T-helper 1 cell treated with Interleukin-12 subunit alpha and Interleukin-12 subunit beta and Interleukin-4 antibody, amounts not matched to agents 30 μg/mL and 1 μg/mL, for 36 hours (primary cell): Measurements from ENCODE around the gene KIF26B.

ENCODE experiments used
- H3K27ac Mint-ChIP-seq: one replicate; pipeline ENCODE4 v1.8.0; 2021; ENCODE audit warnings: mild to moderate bottlenecking, mixed read lengths
- H3K27me3 Mint-ChIP-seq: one replicate; pipeline ENCODE4 v1.8.0; 2021; ENCODE audit warnings: low read depth, mixed read lengths
- H3K36me3 Mint-ChIP-seq: one replicate; pipeline ENCODE4 v1.8.0; 2021; ENCODE audit warnings: low read depth, mixed read lengths
- H3K4me1 Mint-ChIP-seq: one replicate; pipeline ENCODE4 v1.8.0; 2021; ENCODE audit warnings: low read depth, mixed read lengths
- H3K4me3 Mint-ChIP-seq: one replicate; pipeline ENCODE4 v1.8.0; 2021; ENCODE audit warnings: mild to moderate bottlenecking, moderate library complexity, mixed read lengths
- H3K9me3 Mint-ChIP-seq: one replicate; pipeline ENCODE4 v1.8.0; 2021; ENCODE audit warnings: mixed read lengths

The KIF26B gene

DNA sequence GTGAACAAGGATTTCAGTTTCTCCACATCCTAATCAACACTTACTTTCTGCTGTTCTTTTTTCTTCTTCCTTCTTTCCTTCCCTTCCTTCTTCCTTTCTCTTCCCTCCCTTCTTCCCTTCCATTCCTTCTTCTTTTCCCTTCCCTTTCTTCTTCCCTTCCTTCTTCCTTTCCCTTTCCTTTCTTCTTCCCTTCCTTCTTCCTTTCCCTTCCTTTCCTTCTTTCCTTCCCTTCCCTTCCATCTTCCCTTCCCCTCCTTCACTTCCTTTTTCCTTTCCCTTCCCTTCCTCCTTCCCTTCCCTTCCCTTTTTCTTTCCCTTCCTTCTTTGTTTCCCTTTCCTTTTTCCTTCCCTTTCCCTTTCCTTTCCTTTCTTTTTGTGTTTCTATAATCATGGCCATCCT is 115.3 kb downstream of the KIF26B start:
- H3K9me3 Mint-ChIP-seq, result no peaks in the 10 kb centered on the region
- no peak overlapping the region for H3K27ac Mint-ChIP-seq
- peaks cover 7% of the 10 kb centered on the region for H3K27me3 Mint-ChIP-seq

DNA sequence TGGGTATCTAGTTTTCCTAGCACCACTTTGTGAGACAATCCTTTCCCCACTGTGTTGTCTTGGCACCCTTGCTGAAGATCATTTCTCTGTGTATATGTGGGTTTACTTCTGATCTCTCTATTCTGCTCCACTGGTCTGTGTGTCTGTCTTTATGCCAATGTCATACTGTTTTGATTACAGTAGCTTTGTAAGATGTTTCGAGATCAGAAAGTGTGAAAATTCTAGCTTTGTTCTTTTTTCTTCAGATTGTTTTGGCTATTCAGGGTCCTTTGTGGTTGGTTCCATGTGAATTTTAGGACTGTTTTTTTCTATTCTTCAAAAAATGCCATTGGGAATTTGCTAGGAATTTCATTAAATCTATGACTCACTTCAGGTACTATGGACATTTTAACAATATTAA is 116.2 kb downstream of the KIF26B start:
- Mint-ChIP-seq H3K4me3 (no peak overlapping the region), H3K36me3 (no peaks in the 10 kb centered on the region), H3K4me1 (no peaks in the 10 kb centered on the region), H3K27ac (no peak overlapping the region), H3K27me3 (peaks cover 7% of the 10 kb centered on the region), H3K9me3 (no peaks in the 10 kb centered on the region)

More for the DNA sequence above, 115.3 kb downstream of the KIF26B start:
- Mint-ChIP-seq H3K36me3 (no peaks in the 10 kb centered on the region), H3K4me1 (no peaks in the 10 kb centered on the region), H3K4me3 (no peak overlapping the region)

DNA sequence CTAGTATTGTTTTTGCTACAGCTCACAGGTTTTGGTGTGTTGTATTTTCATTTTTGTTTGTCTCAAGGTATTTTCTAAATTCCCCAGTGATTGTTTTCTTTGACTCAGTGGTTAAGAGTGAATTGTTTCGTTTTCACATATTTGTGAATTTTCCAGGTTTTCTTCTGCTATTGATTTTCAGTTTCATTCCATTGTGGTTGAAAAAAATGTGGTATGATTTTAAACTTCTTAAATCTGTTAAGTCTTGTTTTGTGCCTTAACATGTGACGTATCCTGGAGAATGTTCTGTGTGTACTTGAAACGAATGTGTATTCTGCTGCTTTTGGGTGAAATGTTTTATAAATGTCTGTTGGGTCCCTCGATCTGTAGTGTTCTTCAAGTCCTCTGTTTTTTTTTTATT is 117.9 kb downstream of the KIF26B start:
- Mint-ChIP-seq H3K9me3 (no peaks in the 10 kb centered on the region), H3K36me3 (no peaks in the 10 kb centered on the region), H3K27me3 (peaks cover 7% of the 10 kb centered on the region), H3K27ac (no peak overlapping the region), H3K4me1 (no peaks in the 10 kb centered on the region), H3K4me3 (no peak overlapping the region)

DNA sequence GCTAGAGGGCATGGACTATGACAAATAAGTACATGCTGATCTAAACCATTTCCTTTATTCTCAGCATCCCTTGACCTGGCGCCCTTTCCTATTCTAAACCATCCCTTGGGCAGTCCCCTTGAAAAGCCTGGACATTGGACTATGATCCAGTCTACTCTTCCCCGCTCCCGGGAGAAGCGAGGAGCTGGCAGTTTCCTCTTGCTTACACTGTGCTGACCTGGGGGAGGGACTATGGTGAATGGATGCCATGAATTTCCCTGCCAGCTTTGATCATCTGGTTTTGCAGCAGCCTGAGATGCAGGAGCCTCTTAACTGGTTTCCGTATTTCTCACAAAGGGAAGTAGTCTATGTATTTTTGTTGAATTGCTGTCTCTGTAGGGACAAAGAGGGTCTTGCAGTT is 121.7 kb downstream of the KIF26B start:
- Mint-ChIP-seq H3K27ac (no peak overlapping the region), H3K9me3 (no peaks in the 10 kb centered on the region), H3K4me3 (no peak overlapping the region)

DNA sequence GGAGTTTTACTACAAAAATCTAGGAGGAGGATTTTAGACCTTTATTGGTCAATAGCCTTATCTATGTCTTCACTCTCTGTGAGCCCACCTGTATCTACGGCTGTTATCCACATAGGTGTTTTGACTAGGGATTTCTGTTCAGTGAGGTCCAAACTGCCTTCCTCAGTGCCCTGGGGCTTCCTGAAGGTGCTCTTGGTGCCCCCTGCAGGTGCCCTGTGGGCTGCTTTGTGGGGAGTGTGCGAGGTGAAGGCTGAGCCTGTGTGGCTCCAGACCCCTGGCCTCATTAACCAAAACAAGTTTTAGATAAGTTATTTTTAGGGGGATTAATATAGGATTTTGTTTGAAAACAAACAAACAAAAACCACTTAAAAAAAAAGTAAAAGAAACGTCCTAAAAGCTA is 122.5 kb downstream of the KIF26B start:
- H3K36me3 Mint-ChIP-seq, result no peaks in the 10 kb centered on the region
- no peaks in the 10 kb centered on the region for H3K4me1 Mint-ChIP-seq
- H3K4me3 Mint-ChIP-seq, result no peak overlapping the region
- no peaks in the 10 kb centered on the region for H3K27me3 Mint-ChIP-seq
- no peak overlapping the region for H3K27ac Mint-ChIP-seq
- H3K9me3 Mint-ChIP-seq, result no peaks in the 10 kb centered on the region

More for the DNA sequence above, 121.7 kb downstream of the KIF26B start:
- Mint-ChIP-seq H3K27me3 (no peaks in the 10 kb centered on the region), H3K36me3 (no peaks in the 10 kb centered on the region), H3K4me1 (no peaks in the 10 kb centered on the region)

DNA sequence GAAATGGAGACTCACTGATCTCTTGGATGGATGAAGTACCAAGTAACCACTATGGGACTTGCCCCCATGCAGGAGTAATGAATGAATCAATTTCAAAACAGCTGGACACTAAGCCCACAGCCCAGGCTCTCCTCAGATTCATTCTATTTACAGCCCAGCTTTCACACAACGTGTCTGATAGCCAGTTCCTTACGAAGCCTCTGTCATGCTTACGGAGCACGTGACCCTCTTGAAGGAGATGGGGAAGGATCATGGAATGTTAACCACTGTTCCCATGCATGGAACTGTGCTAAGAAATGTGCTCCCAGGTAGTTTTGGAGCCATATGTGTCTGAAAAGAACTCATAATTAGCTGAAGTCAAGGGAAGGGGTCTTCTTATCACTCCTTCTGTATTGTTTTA is 124.1 kb downstream of the KIF26B start:
- H3K9me3 Mint-ChIP-seq, result peaks cover 3% of the 10 kb centered on the region
- H3K36me3 Mint-ChIP-seq, result no peaks in the 10 kb centered on the region
- no peak overlapping the region for H3K27ac Mint-ChIP-seq
- H3K27me3 Mint-ChIP-seq, result no peaks in the 10 kb centered on the region
- no peaks in the 10 kb centered on the region for H3K4me1 Mint-ChIP-seq
- H3K4me3 Mint-ChIP-seq, result no peak overlapping the region

DNA sequence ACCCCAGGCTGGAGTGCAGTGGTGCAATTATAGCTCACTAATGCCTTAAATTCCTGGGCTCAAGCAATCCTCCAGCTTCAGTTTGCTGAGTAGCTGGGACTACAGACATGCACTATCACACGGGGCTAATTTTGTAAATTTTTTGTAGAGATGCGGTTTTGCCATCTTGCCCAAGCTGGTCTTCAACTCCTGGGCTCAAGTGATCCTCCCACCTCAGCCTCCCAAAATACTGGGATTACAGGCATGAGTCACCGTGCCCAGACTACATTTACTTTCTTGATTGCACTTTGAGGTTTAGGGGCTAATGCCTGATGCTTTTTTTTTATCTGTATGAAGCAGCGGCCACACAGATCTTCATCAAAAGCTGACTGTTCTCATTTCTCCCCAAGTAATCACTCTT is 124.6 kb downstream of the KIF26B start:
- Mint-ChIP-seq H3K36me3 (no peaks in the 10 kb centered on the region), H3K27me3 (no peaks in the 10 kb centered on the region), H3K4me3 (no peak overlapping the region), H3K4me1 (no peaks in the 10 kb centered on the region), H3K9me3 (peaks cover 3% of the 10 kb centered on the region), H3K27ac (no peak overlapping the region)

DNA sequence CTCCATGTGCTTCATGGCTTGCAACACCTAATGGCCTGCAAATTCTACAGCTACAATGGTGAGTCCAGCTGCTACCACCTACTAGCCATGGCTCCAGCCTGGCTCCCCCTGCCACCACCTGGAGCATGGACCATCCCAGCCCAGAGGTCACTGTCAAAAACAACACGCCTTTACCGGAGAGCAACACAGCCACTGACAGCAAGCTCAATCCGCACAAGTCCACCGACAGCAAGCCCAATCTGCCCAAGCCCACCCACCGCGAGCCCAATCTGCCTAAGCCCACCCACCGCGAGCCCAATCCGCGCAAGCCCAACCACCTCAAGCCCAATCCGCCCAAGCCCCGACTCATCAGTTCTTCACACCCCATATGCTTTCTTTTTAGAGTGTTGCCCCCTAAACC is 128.2 kb downstream of the KIF26B start:
- no peaks in the 10 kb centered on the region for H3K27me3 Mint-ChIP-seq
- H3K4me1 Mint-ChIP-seq, result no peaks in the 10 kb centered on the region
- peaks cover 3% of the 10 kb centered on the region for H3K9me3 Mint-ChIP-seq
- no peak overlapping the region for H3K27ac Mint-ChIP-seq
- no peak overlapping the region for H3K4me3 Mint-ChIP-seq
- H3K36me3 Mint-ChIP-seq, result no peaks in the 10 kb centered on the region

DNA sequence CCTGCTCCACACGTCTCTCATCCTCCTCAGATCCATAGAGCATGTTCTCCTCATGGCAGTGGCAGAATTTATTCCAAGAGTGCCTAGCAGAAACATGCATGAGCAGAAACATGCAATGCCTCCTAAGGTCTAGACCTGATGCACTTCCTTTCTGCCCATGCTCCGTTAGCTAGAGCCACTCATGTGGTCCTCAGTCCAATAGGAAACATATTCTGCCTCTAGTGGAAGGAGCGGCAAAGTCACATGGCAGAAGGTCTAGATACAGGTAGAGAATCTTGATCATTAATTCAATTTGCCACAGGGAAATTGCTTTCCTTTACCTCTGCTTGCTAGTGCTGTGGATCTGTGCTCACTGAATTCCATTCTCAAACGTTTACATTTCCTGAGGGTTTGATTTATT is 130.4 kb downstream of the KIF26B start:
- no peaks in the 10 kb centered on the region for H3K27me3 Mint-ChIP-seq
- no peak overlapping the region for H3K27ac Mint-ChIP-seq
- H3K9me3 Mint-ChIP-seq, result peaks cover 3% of the 10 kb centered on the region
- no peaks in the 10 kb centered on the region for H3K36me3 Mint-ChIP-seq
- no peaks in the 10 kb centered on the region for H3K4me1 Mint-ChIP-seq
- H3K4me3 Mint-ChIP-seq, result no peak overlapping the region

DNA sequence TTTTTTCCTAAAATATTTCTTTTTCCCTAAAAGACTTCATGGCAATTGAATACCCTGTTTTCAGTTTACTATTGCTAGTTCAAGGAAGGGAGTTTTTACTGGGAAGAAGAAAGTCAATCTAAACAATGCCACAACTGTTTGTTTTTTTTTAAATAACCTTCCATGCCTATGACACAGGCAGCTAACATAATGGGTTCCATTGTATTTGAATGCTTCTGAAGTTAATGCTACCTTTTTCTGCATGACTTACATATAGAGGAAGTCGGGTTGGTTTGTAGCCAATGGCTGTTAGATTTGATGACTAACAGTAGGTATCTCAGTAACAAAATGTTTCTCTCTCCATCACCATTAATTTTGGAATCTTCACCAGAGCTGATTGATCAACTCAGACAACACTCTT is 134.0 kb downstream of the KIF26B start:
- Mint-ChIP-seq H3K36me3 (no peaks in the 10 kb centered on the region), H3K27ac (no peak overlapping the region), H3K4me3 (no peak overlapping the region), H3K4me1 (no peaks in the 10 kb centered on the region), H3K27me3 (no peaks in the 10 kb centered on the region), H3K9me3 (no peaks in the 10 kb centered on the region)

DNA sequence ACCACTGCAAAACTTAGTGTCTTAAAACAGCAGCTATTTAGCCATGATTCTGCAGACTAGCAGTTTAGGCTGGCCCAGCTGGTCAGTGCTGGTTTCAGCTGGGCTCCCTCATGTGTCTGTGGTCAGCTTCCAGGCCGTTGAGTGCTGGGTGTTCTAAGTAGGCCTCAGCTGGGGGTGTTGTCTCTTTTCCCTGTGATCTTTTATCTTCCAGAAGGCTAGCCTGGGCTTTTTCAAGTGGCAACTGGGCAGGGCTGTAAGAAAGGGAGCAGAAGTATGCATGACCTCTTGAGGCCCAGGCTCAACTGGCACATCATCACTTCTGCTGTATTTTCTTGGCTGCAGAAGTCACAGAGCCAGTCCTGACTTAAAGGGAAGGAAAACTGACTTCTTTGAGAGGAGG is 136.1 kb downstream of the KIF26B start:
- Mint-ChIP-seq H3K4me3 (no peak overlapping the region), H3K4me1 (no peaks in the 10 kb centered on the region), H3K27me3 (no peaks in the 10 kb centered on the region), H3K9me3 (no peaks in the 10 kb centered on the region), H3K27ac (no peak overlapping the region), H3K36me3 (no peaks in the 10 kb centered on the region)

DNA sequence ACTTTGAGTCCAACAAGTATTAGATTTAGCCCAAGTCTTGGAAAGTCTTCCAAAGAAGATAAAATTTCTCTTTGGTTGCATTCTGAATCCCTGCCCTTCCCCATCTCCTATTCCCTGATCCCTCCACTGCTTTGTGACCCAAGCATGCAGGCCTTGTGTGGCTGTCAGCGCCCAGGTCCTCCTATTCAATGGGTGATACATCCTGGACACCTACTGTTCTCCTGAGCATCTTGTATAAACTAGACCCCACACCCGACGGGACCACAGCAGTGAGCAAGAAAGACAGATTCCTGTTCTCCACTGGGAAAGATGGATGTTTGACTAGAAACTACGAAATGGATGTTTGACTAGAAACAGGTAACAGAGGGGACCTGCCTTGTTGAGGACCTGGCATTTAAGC is 136.6 kb downstream of the KIF26B start:
- Mint-ChIP-seq H3K4me3 (no peak overlapping the region), H3K9me3 (no peaks in the 10 kb centered on the region), H3K27me3 (no peaks in the 10 kb centered on the region), H3K27ac (no peak overlapping the region), H3K36me3 (no peaks in the 10 kb centered on the region), H3K4me1 (no peaks in the 10 kb centered on the region)

DNA sequence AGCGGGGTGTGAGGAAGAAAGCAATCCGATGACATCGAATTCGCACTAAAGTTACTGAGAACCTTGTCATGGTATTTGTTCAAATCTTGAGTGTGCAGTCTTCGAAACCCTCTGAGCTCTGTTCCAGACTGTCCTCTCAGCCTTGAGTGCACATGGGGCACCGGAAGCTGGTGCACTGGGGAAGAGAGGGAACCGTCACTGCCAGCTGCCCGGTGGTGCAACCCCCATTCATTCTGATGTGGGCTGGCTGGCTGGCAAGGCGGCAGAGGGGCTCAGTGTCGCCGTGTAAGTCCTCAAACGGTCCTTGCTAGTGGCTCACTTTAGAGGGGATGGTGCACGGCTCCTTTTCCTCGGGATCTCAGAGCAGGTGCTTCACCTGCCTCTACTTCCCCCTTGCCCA is 137.4 kb downstream of the KIF26B start:
- H3K27me3 Mint-ChIP-seq, result no peaks in the 10 kb centered on the region
- H3K36me3 Mint-ChIP-seq, result no peaks in the 10 kb centered on the region
- no peak overlapping the region for H3K4me3 Mint-ChIP-seq
- H3K27ac Mint-ChIP-seq, result no peak overlapping the region
- H3K4me1 Mint-ChIP-seq, result no peaks in the 10 kb centered on the region
- H3K9me3 Mint-ChIP-seq, result no peaks in the 10 kb centered on the region

DNA sequence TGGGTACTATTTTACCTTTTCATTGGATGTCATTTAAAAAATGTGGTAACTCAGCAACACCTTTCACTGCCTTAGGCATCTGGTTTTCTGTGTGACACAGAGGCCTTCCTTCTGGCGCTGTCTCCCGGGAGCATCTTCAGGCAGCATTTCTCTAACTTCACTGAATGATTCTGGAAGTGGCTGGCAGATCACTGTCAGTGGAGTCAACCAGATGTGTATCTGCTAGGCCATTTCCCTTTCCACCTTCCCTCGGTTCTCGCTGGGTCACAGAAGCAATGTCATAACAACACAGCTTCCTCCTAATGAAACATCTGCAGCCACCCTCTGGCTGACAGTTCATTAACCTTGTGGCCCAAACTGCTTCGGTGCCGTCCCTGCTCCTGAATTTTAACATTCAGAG is 137.8 kb downstream of the KIF26B start:
- Mint-ChIP-seq H3K4me3 (no peak overlapping the region), H3K36me3 (no peaks in the 10 kb centered on the region), H3K4me1 (no peaks in the 10 kb centered on the region), H3K27ac (no peak overlapping the region), H3K27me3 (no peaks in the 10 kb centered on the region), H3K9me3 (no peaks in the 10 kb centered on the region)

DNA sequence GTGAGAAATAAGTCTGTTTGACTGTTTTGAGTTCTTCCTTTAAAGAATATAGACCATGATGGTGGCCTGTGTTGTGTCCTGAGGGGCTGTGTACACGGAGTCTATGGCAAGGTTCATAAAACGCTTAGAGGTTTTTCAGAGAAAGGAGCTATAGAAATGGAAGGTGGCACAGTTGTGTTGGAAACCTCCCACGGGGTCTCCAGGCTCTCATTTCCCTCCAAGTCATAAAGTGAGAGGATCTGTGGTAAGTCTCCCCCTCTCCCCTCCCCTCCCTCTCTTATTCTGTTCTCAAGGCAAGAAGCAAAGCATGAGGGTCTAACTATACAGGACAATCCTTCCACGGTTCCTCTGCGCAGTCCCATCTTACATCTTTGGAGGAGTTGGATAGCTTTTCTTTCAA is 139.2 kb downstream of the KIF26B start:
- H3K4me1 Mint-ChIP-seq, result no peaks in the 10 kb centered on the region
- H3K27ac Mint-ChIP-seq, result no peak overlapping the region
- no peaks in the 10 kb centered on the region for H3K27me3 Mint-ChIP-seq
- H3K4me3 Mint-ChIP-seq, result no peak overlapping the region
- H3K9me3 Mint-ChIP-seq, result no peaks in the 10 kb centered on the region
- H3K36me3 Mint-ChIP-seq, result no peaks in the 10 kb centered on the region

DNA sequence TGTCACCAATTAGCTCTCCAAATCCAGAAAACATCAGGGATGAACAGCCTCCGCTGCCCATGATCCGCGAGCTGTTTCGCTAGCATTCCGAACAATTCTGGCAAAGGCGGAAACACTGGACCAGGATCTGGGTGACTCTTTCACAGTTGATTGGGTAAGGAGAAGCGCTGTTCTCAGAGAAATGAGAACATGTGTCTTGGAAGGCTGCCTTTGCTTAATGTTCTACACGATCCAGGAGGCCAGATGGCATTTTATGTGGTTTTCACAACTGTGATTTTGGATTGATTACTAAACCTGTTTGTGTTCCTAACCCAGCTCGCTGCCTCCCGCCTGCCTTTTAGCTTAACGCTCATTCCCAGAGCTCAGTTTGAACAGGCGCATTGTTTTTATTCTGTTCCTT is 144.0 kb downstream of the KIF26B start:
- no peaks in the 10 kb centered on the region for H3K9me3 Mint-ChIP-seq
- no peak overlapping the region for H3K4me3 Mint-ChIP-seq
- H3K27ac Mint-ChIP-seq, result no peak overlapping the region
- H3K36me3 Mint-ChIP-seq, result no peaks in the 10 kb centered on the region
- H3K27me3 Mint-ChIP-seq, result no peaks in the 10 kb centered on the region
- H3K4me1 Mint-ChIP-seq, result no peaks in the 10 kb centered on the region
